Heart left ventricle (tissue), 16 donors: ENCODE data around the gene GAS7. TPM values are rescaled to one million over a fixed set of nuclear protein-coding genes. Genes with fewer than 3 reads are reported as not detected.
"Not testable (repeated sequence)": the region's sequence is repeated elsewhere in the genome, so short reads cannot be mapped to it uniquely, and the experiment has no call there.

Experiments
- ATAC-seq, 4 donors: fragments of 200-7000 bp; cut with Tn5 transposase; one replicate each; pipeline ENCODE4 v1.9.1; 2020 to 2022; ENCODE audit warnings: moderate library complexity in 4 of 4, mild to moderate bottlenecking in 3 of 4, moderate number of reproducible peaks in 1 of 4
- DNase-seq, 5 donors: peaks; one replicate each; pipeline ENCODE4 v3.0.0-alpha.2; 2020
- H3K27ac ChIP-seq, 12 donors: fragments of 200-600 bp; sonication (generic) in 4 of 12; one replicate each; pipeline versions ENCODE4 v1.5.0 to v1.8.0; 2016 to 2022; ENCODE audit warnings: mild to moderate bottlenecking in 2 of 12
- H3K27me3 ChIP-seq, 9 donors: fragments of 200-600 bp; sonication (generic) in 2 of 9; one replicate each; pipeline versions ENCODE4 v1.5.1 to v1.8.0; 2016 to 2022; ENCODE audit warnings: mild to moderate bottlenecking in 3 of 9
- H3K36me3 ChIP-seq, 9 donors: fragments of 200-600 bp; sonication (generic) in 2 of 9; one replicate each; pipeline versions ENCODE4 v1.5.0 to v1.8.0; 2018 to 2022; ENCODE audit warnings: mild to moderate bottlenecking in 2 of 9
- H3K4me1 ChIP-seq, 12 donors: fragments of 200-600 bp; sonication (generic) in 4 of 12; one replicate each; pipeline versions ENCODE4 v1.5.0 to v1.8.0; 2016 to 2022; ENCODE audit warnings: mild to moderate bottlenecking in 3 of 12
- H3K4me3 ChIP-seq, 12 donors: fragments of 200-600 bp; sonication (generic) in 4 of 12; one replicate each; pipeline versions ENCODE4 v1.5.0 to v1.8.0; 2017 to 2022; ENCODE audit warnings: mild to moderate bottlenecking in 9 of 12, moderate library complexity in 4 of 12
- H3K9me3 ChIP-seq, 12 donors: fragments of 200-600 bp; sonication (generic) in 4 of 12; one replicate each; pipeline versions ENCODE4 v1.5.0 to v1.8.0; 2016 to 2022; ENCODE audit warnings: mild to moderate bottlenecking in 1 of 12
- CTCF ChIP-seq, 12 donors: fragments of 200-600 bp; sonication (generic) in 4 of 12; IDR thresholded peaks; one replicate each; pipeline versions ENCODE4 v1.5.0 to v1.8.0; 2018 to 2022; ENCODE audit warnings: antibody characterized with exemption in 12 of 12, mild to moderate bottlenecking in 5 of 12
- POLR2A ChIP-seq, 2 donors: fragments of 450-650 bp; IDR thresholded peaks; one replicate each; pipeline ENCODE4 v1.6.1; 2017; ENCODE audit warnings: antibody characterized with exemption in 2 of 2, mild to moderate bottlenecking in 2 of 2, moderate library complexity in 2 of 2
- WGBS, 4 donors: extraction: QIAGEN DNeasy Blood & Tissue Kit in 2 of 4; methylation state at CpG; one replicate each; pipeline versions ENCODE4 v1.1.5 to v1.1.7; 2013 to 2018; 5-methylcytosine and 5-hydroxymethylcytosine counted together
- intact Hi-C, 10 donors: fragments of 100-400 bp; cut with DNase I; formaldehyde crosslinking; loops; one replicate each; pipeline versions ENCODE4 v1.11.1 to v1.14.2; 2022
- polyA plus RNA-seq, 2 donors: library from polyadenylated mRNA; stranded (reverse); fragments of 200-250 nt; gene quantifications; one replicate each; pipeline ENCODE4 v1.2.3, GENCODE V29; 2013
- total RNA-seq, 9 donors: library from RNA; depleted of rRNA in 2 of 9; stranded (reverse); fragments of >200 nt in 2 of 9; fragmentation: NEBNext Ultra II Directional in 3 of 9; extraction: Animal tissue kit (Norgen Biotek cat#: 25700) in 3 of 9; gene quantifications; one replicate each; pipeline versions ENCODE4 v1.1.0 to v1.2.4, GENCODE V29; 2016 to 2023
- donor health status: ischemic (EF 13 %, LVEDD 7.1; RV severe dilation, severe dysfunction).
- donor health status: healthy with polysubstance abuse.
- donor health status: DM: no; HTN: yes; CAD: no.
- donor health status: DM: no; HTN: no; CAD: no.
- donor health status: ischemic (EF 25% LVEDD 6.9; RV normal size, moderate dysfunction).
- donor health status: ischemic (EF 25% LVEDD 5.7; RV mildly dilated, moderate dysfunction).
- donor health status: healthy.
- donor health status: DM: yes; HTN: yes; CAD: no.
- donor health status: ischemic (EF 35%, LVEDD 5.7; RV mildly dilated, moderate dysfunction).
- donor health status: nonischemic (EF 11% LVEDD 7.7; RV severe dilation, severe dysfunction).
- donor health status: DM: yes; HTN: yes; CAD: no.
- donor health status: PGD.
- donor health status: ischemic (EF 29% LVEDD 5.4; RV normal size, mild dysfunction).
- donor health status: nonischemic (EF 23%, LVEDD 6.1; RV moderate dilation, normal function).

Gene GAS7
- total and polyA plus RNA-seq, 11 donors = 19.4 to 86.5 (median 65.1) TPM

DNA sequence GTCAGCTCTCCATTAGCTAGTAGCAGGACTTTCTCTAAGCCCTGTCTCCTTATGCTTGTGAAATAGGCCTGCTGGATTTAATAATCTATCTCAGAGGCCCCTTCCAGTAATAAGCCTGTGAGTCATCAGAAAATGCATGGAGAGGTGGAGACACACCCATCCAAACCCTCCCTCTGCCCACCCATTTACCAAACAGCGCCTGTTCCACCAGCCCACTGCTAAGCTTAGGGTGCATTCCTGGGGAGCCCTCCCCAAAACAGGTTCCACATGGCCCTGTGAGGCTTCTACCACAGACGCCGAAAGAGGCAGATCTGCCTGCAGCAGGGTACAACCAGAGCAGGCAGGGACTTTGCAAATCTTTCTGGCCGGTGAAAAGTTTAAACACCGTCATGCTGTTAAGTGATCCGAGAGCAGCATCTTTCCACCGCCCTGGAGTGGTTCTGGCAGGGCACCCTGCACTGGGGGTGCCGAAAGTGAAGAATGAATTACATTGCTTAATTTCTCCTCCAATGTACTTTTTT is 99.3 kb downstream of the GAS7 start:
- DNase-seq (no peak), ATAC-seq (peak; percentile 36 to 74 (median 60))
- Histone ChIP-seq H3K4me3 (no peak overlapping the region), H3K9me3 (no peaks in the 10 kb centered on the region), H3K27ac (peak overlapping the region in 9 of 12 donors; percentile 5 to 58 (median 45)), H3K27me3 (no peaks in the 10 kb centered on the region), H3K36me3 (no peaks in the 10 kb centered on the region), H3K4me1 (peaks cover 0 to 35% (median 11%) of the 10 kb centered on the region in 12 donors)
- TF ChIP-seq POLR2A (IDR thresholded peaks at IDR 0.05) (no peak), CTCF (IDR thresholded peaks at IDR 0.05) (no peak)
- WGBS, 4 donors = 53 to 69% (median 62%) methylated on average over 8 of the region's 8 CpGs
- intact Hi-C loops = no loop called here

- ATAC-seq = no peak
- 80 to 87% (median 83%) methylated on average over 8 of the region's 8 CpGs for WGBS, 4 donors
- intact Hi-C loops = no loop called here
- Histone ChIP-seq H3K4me1 (peaks cover 0 to 31% (median 11%) of the 10 kb centered on the region in 12 donors), H3K4me3 (no peak overlapping the region), H3K27me3 (no peaks in the 10 kb centered on the region), H3K9me3 (peaks cover 0 to 14% (median 0%) of the 10 kb centered on the region in 12 donors), H3K36me3 (no peaks in the 10 kb centered on the region), H3K27ac (peak overlapping the region in 1 of 12 donors; percentile 7)
- DNase-seq = no peak
- TF ChIP-seq CTCF (IDR thresholded peaks at IDR 0.05) = no peak
- no peak for TF ChIP-seq POLR2A (IDR thresholded peaks at IDR 0.05)
Measured at GRCh38 chr17:10096596-10096995, 101.8 kb downstream of the GAS7 start.

- DNase-seq = peak in 2 of 5 donors; percentile 46 to 56
Measured at GRCh38 chr17:10095295-10095694, 103.1 kb downstream of the GAS7 start.

GRCh38 chr17:10094797-10095196 is 103.6 kb downstream of the GAS7 start:
- Histone ChIP-seq H3K27me3 (no peaks in the 10 kb centered on the region), H3K36me3 (no peaks in the 10 kb centered on the region), H3K9me3 (peaks cover 0 to 14% (median 0%) of the 10 kb centered on the region in 12 donors), H3K4me1 (peaks cover 0 to 37% (median 16%) of the 10 kb centered on the region in 12 donors), H3K27ac (peak overlapping the region in 10 of 12 donors; percentile 6 to 63 (median 48)), H3K4me3 (no peak overlapping the region)
- whole genome bisulfite sequencing, 4 donors = 47 to 61% (median 55%) methylated on average over 8 of the region's 8 CpGs
- TF ChIP-seq CTCF (IDR thresholded peaks at IDR 0.05) (no peak), POLR2A (IDR thresholded peaks at IDR 0.05) (no peak)
- DNase-seq (peak in 2 of 5 donors; percentile 48 to 58), ATAC-seq (peak in 3 of 4 donors; percentile 11 to 48 (median 24))
- intact Hi-C loops = no loop called here

More at GRCh38 chr17:10095295-10095694, 103.1 kb downstream of the GAS7 start:
- H3K4me3 ChIP-seq, H3K36me3 ChIP-seq, intact Hi-C loops, H3K27me3 ChIP-seq: not testable (repeated sequence)
- Histone ChIP-seq H3K9me3 (peaks cover 0 to 14% (median 0%) of the 10 kb centered on the region in 12 donors), H3K4me1 (peaks cover 0 to 32% (median 14%) of the 10 kb centered on the region in 12 donors), H3K27ac (peak overlapping the region in 10 of 12 donors; percentile 6 to 63 (median 48))
- peak in 3 of 4 donors; percentile 42 to 63 (median 52) for ATAC-seq
- 50 to 65% (median 60%) methylated on average over 8 of the region's 8 CpGs for WGBS, 4 donors
